Nephron (organoid): ENCODE data around the gene HOMER1.

ENCODE experiments used
- H3K27ac Mint-ChIP-seq, 3 experiments: 2 replicates each; pipeline ENCODE4 v1.8.0; 2020; ENCODE audit warnings: mixed read lengths in 3 of 3, mild to moderate bottlenecking in 2 of 3, moderate library complexity in 1 of 3
- H3K27me3 Mint-ChIP-seq: 2 replicates; pipeline ENCODE4 v1.8.0; 2021; ENCODE audit warnings: low read depth, mild to moderate bottlenecking, moderate library complexity, mixed read lengths
- H3K36me3 Mint-ChIP-seq: 2 replicates; pipeline ENCODE4 v1.8.0; 2020; ENCODE audit warnings: low read depth, mixed read lengths
- H3K4me1 Mint-ChIP-seq: 2 replicates; pipeline ENCODE4 v1.8.0; 2020; ENCODE audit warnings: mixed read lengths
- H3K4me3 Mint-ChIP-seq, 3 experiments: 2 replicates each; pipeline ENCODE4 v1.8.0; 2020; ENCODE audit warnings: mild to moderate bottlenecking in 3 of 3, mixed read lengths in 3 of 3, moderate library complexity in 2 of 3
- H3K9me3 Mint-ChIP-seq: 2 replicates; pipeline ENCODE4 v1.8.0; 2020; ENCODE audit warnings: mixed read lengths
- TF ChIP-seq, protein P1 (sequence below), 3 experiments: fragments of 200-600 bp; sonication (generic); IDR thresholded peaks; one replicate each; pipeline ENCODE4 v1.5.0; 2021; ENCODE audit warnings: antibody characterized with exemption in 3 of 3; ENCODE audit not compliant: unreplicated experiment in 3 of 3

The HOMER1 gene

DNA sequence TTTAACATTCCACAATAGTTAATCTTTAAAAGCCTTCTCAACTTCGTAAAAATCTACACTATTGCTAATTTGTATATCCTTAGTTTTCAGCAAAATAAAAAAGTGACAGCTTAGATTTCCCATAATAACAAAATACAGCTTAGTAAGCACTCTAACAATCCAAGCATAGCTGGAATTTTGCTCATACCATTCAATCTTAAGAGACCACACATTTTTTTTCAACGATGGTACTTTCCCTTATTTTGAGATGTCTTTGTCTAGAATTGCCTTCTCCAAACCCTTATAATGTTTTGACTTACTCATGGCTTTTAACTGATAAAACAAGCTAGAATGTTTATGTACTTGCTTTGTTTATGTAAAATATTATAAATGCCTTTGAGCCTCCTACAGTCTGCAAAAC lies 65.6 kb downstream of the HOMER1 start:
- Mint-ChIP-seq H3K4me1 (no peaks in the 10 kb centered on the region), H3K27ac (peak overlapping the region in 1 of 3 experiments; percentile 66), H3K4me3 (no peak overlapping the region), H3K9me3 (no peaks in the 10 kb centered on the region), H3K36me3 (peaks cover 16% of the 10 kb centered on the region), H3K27me3 (no peaks in the 10 kb centered on the region)
- TF ChIP-seq, protein P1, sequence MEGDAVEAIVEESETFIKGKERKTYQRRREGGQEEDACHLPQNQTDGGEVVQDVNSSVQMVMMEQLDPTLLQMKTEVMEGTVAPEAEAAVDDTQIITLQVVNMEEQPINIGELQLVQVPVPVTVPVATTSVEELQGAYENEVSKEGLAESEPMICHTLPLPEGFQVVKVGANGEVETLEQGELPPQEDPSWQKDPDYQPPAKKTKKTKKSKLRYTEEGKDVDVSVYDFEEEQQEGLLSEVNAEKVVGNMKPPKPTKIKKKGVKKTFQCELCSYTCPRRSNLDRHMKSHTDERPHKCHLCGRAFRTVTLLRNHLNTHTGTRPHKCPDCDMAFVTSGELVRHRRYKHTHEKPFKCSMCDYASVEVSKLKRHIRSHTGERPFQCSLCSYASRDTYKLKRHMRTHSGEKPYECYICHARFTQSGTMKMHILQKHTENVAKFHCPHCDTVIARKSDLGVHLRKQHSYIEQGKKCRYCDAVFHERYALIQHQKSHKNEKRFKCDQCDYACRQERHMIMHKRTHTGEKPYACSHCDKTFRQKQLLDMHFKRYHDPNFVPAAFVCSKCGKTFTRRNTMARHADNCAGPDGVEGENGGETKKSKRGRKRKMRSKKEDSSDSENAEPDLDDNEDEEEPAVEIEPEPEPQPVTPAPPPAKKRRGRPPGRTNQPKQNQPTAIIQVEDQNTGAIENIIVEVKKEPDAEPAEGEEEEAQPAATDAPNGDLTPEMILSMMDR (IDR thresholded peaks at IDR 0.05; ENCODE audit: unreplicated experiment in 3 of 3) = no peak

DNA sequence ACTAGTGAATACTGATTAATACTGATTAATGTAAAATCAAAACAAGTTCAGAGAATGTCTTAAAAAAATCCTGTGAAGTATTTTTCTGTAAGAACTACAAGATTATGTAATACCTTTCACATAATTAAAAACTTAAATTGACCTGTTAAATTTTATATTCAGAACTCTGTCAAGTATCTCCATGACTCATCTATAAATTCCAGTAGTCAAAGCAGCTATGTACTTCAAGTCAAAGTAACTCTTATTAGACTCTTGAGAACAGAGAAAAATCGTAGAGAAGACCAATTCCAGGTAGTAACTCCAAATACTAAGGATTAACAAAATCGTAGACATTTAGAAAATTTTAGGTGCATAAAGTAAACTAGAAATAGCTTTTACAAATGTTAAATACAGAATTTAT lies 77.1 kb downstream of the HOMER1 start:
- Mint-ChIP-seq H3K4me3 (no peak overlapping the region), H3K27me3 (no peaks in the 10 kb centered on the region), H3K4me1 (no peaks in the 10 kb centered on the region), H3K36me3 (peaks cover 8% of the 10 kb centered on the region), H3K27ac (no peak overlapping the region), H3K9me3 (no peaks in the 10 kb centered on the region)
- TF ChIP-seq, protein P1 (IDR thresholded peaks at IDR 0.05; ENCODE audit: unreplicated experiment in 3 of 3) = no peak

DNA sequence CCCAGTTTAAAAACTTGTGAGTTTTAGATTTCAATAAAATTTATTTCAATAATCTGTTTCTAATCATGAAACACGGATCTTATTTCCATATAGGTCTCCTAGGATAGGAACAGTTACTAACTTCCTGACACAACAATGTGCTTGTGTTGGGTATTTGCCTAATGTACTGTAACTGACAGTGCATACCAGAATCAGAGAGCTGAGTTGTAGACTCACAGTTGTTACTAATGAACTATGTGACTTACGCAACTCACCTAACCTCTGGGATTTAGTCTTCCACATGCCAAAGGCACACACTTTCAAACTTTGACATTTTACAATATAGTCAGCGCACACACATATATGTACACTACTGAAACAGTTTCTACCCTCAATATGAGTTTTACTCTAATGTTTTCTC lies 77.7 kb downstream of the HOMER1 start:
- Mint-ChIP-seq H3K27me3 (no peaks in the 10 kb centered on the region), H3K9me3 (no peaks in the 10 kb centered on the region), H3K36me3 (peaks cover 10% of the 10 kb centered on the region), H3K4me3 (no peak overlapping the region), H3K4me1 (no peaks in the 10 kb centered on the region), H3K27ac (peak overlapping the region in 1 of 3 experiments; percentile 22)
- TF ChIP-seq, protein P1 (IDR thresholded peaks at IDR 0.05; ENCODE audit: unreplicated experiment in 3 of 3) = no peak

DNA sequence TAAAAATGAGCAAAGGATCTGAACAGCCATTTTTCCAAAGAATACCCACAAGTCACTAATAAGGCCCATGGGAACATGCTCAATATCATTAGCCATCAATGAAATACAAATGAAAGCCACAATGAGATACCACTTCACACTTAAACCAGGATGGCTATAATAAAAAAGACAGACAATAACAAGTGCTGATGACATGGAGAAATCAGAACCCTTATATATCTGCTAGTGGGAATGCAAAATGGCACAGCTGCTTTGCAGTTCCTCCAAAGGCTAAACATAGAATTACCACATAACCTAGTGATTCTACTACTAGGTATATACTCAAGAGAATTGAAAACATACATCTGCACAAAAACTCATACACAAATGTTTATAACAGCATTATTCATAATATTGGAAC lies 83.7 kb downstream of the HOMER1 start:
- Mint-ChIP-seq H3K36me3 (peaks cover 17% of the 10 kb centered on the region), H3K4me1 (no peaks in the 10 kb centered on the region), H3K27ac (no peak overlapping the region), H3K9me3 (no peaks in the 10 kb centered on the region), H3K4me3 (no peak overlapping the region), H3K27me3 (no peaks in the 10 kb centered on the region)
- TF ChIP-seq, protein P1 (IDR thresholded peaks at IDR 0.05; ENCODE audit: unreplicated experiment in 3 of 3) = no peak

DNA sequence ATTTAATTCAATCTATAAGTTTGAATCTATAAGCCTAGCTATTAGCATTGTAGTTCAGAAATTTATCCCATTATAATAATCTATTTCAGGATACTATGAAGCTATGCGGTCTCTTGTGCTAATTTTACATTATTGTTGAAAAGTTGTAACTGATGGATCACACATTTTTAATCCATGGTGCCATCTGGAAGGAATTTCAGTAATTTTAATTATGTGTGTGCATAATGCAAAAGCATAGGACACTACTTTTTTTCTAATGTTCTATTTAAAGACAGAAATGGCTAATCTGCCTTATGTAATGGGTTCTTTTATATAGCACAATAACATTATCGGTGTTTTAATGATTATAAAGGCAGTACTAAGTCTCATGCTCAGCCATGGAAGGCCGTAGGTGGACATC lies 90.6 kb downstream of the HOMER1 start:
- H3K4me3 Mint-ChIP-seq = no peak overlapping the region
- peaks cover 4% of the 10 kb centered on the region for H3K36me3 Mint-ChIP-seq
- H3K27ac Mint-ChIP-seq = no peak overlapping the region
- TF ChIP-seq, protein P1 (IDR thresholded peaks at IDR 0.05; ENCODE audit: unreplicated experiment in 3 of 3) = no peak
- no peaks in the 10 kb centered on the region for H3K4me1 Mint-ChIP-seq
- H3K9me3 Mint-ChIP-seq = no peaks in the 10 kb centered on the region
- H3K27me3 Mint-ChIP-seq = no peaks in the 10 kb centered on the region

DNA sequence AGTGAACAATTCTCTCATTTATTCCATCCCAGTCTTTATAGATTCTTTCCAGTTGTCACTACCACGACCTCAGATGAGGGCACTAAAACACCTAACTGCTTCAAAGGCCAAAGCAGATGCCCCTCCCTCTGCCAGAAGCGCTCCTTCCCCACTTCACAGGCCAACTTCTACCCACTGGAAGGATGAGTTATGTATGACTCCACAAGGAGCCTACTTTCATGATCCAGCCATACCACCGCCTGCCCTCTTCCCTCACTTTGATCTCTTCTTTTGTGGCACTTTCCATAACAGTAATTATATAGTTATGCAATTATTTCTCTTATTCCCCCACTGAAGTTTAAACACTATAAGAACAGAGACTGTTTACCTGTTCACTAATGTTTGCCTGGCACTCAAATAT lies 93.7 kb downstream of the HOMER1 start:
- H3K36me3 Mint-ChIP-seq = peaks cover 4% of the 10 kb centered on the region

More for the DNA sequence above, 93.7 kb downstream of the HOMER1 start:
- Mint-ChIP-seq H3K27me3 (no peaks in the 10 kb centered on the region), H3K27ac (no peak overlapping the region), H3K9me3 (no peaks in the 10 kb centered on the region), H3K4me3 (no peak overlapping the region), H3K4me1 (no peaks in the 10 kb centered on the region)
- TF ChIP-seq, protein P1 (IDR thresholded peaks at IDR 0.05; ENCODE audit: unreplicated experiment in 3 of 3) = no peak
